GM21786 (cell line): ENCODE measurements around the gene RAI1.

Experiments
- ATAC-seq: cut with Tn5 transposase; IDR thresholded peaks from one replicate; pipeline ENCODE4 v1.9.1; 2021; ENCODE audit not compliant: unreplicated experiment

Gene RAI1

GRCh38 chr17:17728550-17729251, 47.4 kb downstream of the RAI1 start:
- ATAC-seq, result no peak

DNA sequence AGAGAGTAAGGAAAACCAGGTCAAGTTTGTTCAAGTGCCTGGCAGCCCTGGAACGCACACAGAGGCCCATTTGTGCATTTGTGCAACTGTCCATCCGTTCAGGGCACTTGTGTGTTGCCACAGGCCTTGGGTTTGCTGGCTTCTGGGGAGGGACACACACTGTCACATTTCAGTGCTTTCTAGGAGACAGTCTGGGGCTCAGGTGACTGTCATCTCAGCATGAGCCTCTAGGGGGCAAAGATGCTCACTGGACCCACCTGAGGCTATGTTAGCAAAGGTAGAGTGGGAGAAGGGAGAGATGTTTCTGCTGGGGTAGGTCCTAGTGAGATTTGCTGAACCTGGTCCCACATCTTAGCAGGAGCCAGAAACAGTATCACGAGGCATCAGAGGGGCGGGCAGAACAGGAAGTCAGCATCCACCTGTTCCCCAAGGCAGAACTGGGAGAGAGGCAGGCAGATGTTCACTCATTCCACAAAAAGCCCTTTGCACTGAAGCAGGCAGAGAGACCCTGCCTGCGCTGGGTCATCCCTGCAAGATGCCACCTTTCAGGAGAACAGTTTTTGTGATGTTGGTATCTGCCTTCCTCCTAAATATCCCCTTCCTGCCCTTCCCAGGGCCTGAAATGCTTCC, 48.5 kb downstream of the RAI1 start:
- ATAC-seq, result no peak

GRCh38 chr17:17730250-17730935, 49.1 kb downstream of the RAI1 start:
- no peak for ATAC-seq

DNA sequence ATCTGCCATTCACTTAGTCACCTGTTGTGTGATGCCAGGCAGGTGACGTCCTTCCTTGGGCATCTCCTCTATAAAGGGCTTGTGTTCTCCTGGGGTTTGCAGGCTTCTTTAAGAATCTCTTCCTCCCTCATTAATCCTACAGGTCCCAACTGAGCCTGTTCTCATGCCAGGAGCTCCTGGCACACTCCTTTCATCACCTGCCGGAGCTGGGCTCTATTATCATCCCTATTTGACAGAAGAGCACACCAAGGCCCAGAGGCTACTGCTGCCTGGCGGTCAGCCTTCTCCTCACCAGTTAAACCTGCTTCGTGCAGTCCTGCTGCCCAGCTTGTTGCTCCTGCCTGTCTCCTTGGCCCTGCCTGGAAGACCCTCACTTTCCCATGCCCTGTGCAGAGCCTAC, 51.2 kb downstream of the RAI1 start:
- ATAC-seq, result no peak

DNA sequence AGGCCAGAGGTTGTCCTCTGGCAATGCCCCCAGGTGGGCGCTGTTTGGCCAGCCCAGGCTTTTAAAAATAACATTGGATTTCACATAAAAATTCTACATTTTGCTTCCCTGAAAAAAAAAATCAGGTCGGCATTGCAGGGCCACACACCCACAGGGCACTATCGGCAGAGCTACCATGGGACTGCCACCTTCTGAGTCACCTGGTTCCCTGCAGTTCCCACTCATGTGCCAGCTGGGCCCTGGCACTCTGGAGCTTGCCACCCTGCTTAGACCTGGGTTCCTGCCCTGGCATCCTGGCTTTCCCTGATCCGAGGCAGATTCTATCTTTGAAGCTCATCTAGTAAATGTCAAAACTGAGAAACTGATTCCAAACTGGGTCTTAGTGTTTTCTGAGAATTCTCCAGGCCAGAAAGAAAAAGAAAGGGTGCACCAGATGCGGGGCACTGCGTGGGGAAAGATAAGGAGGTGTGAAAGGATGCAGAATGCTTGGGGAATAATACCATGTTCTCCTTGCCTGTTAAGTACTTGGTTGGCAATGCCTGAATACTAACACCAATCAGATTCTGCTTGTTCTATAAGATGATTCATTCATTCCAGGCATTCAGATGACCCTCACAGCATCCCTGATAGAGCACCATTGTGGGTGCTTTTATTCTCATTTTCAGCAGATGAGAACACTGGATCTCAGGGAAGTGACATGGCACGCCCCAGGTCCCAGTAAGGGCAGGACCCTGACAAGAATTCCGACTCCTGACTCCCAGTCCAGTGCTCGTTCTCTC, 51.8 kb downstream of the RAI1 start:
- no peak for ATAC-seq

DNA sequence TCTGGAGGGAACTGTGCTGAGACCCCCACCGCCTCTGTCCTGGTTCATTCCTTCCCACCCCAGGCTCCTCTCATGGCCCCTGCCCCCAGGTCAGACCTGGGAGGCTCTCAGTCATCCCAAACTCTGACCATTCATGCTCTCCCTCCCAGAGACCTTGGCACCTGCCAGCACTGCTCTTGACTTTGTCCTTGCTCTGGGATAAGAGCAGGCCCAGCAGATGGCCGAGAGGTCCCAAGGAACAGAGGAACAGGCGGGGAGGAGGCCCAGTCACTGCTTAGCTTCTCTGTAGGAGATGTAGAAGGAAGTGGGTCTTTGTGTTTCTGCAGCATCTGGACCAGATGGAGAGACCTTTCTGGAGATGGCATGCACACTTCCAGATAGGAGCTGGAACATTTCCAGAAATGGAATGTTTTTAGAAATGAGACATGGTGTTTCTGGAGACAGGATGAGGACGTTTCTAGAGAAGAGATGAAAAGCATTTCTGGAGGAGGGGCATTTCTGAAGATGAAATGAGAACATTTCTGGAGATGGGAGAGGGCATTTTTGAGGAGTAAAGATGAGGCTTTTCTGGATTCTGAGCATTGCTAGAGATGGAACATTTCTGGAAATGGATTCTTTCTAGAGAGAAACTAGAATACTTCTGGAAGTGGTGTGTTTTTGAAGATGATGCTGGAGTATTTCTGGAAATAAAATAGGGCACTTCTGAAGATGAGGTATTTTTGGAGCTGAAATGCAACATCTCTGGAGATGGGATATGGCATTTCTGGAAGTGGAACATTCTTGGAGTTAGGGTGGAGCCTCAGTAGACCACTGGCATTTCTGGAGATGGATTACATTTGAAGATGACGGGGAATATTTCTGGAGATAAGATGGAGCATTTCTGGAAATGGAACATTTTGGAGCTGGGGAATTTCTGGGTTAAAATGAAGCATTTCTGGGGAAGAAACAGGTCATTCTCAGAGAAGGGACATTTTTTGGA, 55.2 kb downstream of the RAI1 start:
- ATAC-seq, result no peak

DNA sequence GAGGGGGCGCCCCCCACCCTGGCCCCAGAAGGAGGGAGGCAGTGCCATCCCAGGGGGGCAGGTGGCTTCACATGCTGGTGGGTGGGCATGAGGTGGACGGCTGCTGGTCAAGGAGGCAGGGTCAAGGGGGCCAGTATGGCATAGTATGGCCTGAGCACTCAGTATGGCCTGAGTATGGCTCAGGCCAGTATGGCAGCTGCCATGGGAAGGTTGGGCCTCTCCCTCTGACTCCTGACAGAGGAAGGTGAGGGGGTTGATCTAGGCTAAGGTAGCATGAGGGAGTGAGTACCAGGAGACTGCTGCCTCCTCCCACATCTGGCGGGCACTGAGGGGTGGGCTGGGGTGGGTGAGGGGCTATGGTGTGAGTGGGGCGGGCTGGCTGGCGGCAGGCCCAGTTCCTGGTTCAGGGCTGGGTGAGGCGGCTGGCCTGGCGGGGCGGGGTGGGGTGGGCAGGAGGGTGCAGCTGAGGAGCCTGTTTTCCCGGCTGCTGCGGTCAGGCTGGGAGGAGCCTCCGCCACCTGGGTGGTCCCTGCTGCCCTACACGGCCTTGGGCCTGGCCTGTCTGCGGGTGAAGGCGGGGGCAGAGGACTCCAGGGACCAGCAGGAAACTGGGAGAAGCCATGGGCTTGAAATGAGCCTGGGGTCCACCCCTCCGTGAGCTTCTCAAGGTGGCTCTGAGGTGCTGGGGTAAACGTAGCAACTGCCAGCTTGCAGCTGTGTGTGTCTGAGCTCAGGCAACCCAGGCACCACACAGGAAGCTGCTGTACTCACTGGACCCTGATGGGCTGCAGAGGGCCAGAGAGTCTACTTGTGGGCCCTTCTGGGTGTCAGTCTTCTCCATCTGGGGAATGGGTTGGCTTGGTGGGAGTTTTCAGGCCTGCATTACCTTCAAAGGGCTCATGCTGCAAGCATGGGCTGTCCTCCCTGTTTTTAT, 57.0 kb downstream of the RAI1 start:
- ATAC-seq, result no peak

DNA sequence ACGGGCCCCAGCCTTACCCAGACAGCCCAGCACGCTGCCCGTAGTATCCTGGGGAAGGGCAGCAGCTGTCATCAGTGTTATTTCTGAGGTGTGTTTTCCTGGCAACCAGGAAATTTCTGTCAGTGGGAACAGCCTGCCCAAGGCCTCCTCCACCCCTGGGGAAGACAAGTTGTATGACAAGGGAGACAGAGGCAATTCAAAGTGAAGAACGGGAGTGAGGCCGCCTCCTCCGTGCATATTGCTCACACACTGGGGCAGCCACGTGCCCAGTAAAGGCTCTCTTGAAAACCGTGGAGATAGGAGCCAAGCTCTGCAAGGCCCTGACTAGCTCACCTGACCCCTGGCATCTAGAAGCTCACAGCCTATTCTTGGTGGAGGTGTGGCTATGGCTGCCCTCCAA, 57.6 kb downstream of the RAI1 start:
- no peak for ATAC-seq

GRCh38 chr17:17739388-17740066, 58.3 kb downstream of the RAI1 start:
- no peak for ATAC-seq

DNA sequence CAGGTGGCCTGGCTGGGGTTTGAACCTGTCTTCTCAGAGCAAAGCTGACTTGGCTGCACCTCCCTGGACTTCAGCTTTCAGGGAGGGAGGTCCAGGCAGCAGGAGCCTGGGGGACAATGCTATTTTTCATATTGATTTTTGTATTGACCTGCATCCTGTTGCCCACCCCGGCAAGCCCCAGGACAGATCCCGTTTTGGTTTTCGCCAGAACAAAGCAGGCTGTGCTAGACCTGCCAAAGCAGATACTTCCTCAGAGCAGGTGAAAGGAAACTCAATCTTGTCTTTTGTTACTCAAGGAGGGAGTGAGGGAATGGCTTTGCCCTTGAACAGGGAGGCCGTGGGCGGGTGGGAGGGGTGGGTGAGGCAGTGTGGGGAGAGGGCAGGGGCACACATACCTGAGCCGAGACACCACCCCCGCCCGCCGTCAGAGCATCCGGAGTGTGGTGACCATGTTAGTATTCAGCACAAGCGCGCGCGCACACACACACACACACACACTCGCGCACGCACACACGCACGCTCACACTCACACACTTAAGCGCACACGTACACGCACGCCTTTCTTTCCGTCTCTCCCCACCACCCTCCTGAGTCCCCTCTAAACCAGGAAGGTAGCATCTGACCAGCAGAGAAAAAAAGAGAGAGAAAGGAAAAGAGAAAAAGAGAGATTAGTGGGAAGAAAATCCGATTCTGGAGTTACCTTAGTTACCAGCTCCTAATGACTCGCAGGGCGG, 59.5 kb downstream of the RAI1 start:
- ATAC-seq, result no peak

- ATAC-seq, result no peak
These were observed 60.2 kb downstream of the RAI1 start for GRCh38 chr17:17741349-17742023.

DNA sequence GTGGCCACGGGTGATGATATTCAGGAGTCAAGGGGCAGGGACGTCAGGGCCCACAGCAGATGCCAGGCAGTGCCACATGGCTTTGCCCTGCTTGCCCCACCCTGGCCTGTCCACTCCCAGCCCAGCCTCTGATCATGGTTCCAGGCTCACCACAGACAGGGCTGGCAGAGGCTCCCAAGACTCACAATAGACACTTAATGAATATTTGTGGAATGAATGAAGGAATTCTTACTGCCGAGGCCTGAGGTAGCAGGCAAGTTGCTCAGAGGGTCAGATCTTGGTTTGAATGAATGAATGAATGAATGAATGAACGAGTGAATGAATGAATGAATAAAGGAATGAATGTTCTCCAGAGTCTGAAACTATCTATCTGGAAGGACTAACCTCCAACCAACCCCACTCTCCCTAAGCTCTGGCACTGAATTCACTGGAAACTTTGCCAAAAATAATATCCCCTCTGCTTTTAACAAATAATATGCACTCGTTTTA, 60.9 kb downstream of the RAI1 start:
- ATAC-seq, result no peak

GRCh38 chr17:17742688-17743390, 61.6 kb downstream of the RAI1 start:
- ATAC-seq, result no peak

- no peak for ATAC-seq
These were observed 62.3 kb downstream of the RAI1 start for GRCh38 chr17:17743391-17744112.

DNA sequence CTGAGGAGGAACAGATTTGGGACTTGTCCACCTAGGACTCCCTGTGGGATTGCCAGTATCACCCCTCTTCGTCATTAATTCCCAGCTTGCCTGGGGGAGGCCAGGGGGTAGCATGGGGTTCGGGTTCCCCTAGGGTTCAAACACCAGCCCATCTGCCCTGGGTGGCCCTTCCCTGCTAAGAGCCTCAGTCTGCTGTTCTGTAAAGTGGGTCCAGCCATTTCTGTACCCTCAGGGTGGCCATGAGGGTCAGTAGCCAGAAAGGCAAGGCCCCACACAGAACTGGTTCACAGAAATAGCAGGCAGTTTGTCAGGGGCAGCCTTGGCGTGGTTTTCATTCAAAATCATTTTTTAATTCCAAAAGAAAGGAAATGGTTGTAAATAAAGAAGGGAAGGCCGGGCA, 62.9 kb downstream of the RAI1 start:
- no peak for ATAC-seq
